ENCODE measurements around the gene UQCC5.

UQCC5 gene

GRCh38 chr3:52504977-52505376, 31.4 kb upstream of the UQCC5 start:
- DNase-seq, result no peak

- DNase-seq, result no peak
These were observed 30.0 kb upstream of the UQCC5 start for GRCh38 chr3:52506266-52506966.

GRCh38 chr3:52507359-52507758, 29.0 kb upstream of the UQCC5 start:
- DNase-seq, result peak; percentile 62

DNA sequence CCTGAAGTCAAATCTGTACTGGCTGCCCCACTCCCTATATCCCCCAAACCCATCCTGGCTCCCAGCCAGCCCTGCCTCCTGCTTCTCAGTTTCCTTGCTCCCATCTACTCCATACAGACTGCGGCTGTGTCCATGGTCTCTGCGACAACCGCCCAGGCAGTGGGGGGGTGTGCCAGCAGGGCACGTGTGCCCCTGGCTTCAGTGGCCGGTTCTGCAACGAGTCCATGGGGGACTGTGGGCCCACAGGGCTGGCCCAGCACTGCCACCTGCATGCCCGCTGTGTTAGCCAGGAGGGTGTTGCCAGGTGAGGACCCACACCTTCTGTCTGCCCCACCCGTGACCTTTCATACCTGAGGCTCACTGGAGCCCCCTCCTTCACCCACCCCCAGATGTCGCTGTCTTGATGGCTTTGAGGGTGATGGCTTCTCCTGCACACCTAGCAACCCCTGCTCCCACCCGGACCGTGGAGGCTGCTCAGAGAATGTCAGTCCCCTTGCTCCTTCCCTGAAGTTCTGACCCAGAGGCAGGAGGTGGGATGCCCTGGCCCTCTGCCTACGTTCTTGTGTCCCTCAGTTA, 26.6 kb upstream of the UQCC5 start:
- no peak for DNase-seq

DNA sequence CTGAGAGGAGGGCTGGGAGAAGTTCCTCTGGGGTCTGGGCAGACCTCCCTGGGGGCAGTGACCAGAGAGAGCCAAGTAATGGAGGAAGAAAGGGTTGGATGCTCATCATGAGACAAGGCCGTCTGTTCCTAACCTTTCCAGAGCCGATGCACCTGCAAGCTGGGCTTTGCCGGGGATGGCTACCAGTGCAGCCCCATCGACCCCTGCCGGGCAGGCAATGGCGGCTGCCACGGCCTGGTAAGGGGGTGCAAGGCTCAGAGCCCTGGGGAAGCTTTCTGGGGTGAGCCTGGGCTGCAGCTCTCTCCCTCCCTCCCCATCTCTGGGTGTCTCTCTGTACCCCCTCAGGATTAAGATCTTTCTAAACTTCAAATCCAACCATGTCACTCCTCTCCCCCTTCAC, 24.9 kb upstream of the UQCC5 start:
- no peak for DNase-seq

DNA sequence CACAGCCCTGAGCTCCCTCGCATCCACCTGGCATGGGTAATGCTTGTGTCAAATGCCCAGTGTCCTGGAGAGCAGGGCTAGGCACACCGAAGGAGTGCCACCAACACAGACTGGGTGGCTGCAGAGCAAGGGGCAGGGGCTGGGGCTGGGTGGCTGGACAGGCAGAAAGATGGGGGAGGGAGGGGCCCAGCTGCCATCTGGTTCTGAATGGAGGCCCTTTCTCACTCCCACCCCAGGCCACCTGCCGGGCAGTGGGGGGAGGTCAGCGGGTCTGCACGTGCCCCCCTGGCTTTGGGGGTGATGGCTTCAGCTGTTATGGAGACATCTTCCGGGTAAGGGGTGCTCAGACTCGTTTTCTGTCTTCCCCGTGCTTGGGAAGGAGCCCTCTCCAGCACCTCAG, 24.3 kb upstream of the UQCC5 start:
- no peak for DNase-seq

DNA sequence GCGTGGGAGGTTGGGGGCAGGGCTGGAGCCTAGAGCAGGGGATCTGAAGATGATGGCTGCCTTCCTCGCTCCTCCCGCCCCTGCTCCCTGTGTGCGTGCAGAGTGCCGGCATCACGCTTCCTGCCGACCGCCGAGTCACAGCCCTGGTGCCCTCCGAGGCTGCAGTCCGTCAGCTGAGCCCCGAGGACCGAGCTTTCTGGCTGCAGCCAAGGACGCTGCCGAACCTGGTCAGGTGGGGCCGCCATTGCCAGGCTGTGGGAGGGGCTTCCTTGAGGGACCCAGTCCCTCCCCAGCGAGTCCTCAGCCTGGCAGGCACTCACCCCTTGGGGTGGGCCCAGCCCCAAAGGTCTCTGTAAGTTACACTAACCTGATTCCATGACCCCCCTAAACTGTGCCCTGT, 23.7 kb upstream of the UQCC5 start:
- DNase-seq, result no peak

DNA sequence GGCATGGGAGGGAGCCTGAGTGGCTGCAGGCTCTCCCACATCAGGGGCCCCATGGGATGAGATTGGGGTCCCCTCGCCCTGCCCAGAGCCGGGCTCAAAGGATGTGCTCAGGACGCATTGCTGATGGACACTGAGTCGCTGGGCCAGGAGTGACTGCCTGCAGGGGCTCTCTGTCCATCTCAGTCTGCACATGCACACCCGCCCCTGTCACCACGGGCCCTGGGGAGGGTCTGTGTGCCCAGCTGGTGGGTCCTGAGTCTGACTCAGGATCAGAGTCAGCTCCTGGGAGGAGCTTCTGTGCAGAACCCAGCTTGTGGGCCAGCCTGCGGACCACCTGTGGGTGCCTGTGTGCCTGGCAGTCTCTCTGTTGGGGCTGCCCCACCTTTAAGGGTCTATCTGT, 23.1 kb upstream of the UQCC5 start:
- no peak for DNase-seq

GRCh38 chr3:52514576-52514975, 21.8 kb upstream of the UQCC5 start:
- DNase-seq, result no peak

DNA sequence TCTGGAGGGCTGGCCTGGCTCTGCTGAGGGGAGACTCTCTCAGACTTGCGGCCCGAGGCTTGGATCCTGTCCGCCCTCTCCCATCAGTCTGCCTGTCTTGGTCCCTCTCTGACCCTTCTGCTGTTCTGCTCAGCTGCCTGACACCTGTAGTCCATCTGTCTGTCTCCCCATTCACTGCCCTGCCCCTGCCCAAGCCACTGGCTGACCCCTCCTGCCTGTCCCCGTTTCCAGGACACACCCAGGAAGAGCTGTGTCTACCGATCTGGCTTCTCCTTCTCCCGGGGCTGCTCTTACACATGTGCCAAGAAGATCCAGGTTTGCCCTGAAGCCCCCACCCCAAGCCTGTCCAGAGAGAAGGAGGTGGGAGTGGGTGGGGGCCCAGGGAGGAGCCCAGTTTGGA, 21.2 kb upstream of the UQCC5 start:
- no peak for DNase-seq

DNA sequence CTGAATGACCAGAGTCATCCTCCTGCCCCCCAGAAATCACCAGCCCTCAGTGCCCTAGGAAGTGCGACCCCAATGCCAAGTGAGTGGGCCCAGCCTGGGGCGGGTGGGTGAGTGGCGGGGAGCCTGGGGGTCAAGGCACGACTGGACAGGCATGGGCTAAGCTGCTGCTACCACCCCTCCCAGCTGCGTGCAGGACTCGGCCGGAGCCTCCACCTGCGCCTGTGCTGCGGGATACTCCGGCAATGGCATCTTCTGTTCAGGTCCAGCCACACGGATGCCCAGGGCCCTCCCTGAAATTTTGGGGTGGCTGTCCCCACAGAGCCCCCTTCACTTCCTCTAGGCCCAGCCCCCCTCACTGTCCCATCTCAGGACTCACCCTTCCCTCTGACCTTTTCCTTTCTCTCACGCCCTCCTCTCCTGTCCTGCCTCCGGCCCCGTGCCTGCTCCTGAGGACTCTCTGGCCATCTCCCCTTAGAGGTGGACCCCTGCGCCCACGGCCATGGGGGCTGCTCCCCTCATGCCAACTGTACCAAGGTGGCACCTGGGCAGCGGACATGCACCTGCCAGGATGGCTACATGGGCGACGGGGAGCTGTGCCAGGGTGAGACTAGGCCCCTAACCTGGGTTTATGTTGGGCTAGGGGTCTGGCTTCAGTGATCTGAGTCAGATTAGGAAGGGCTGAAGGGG, 19.8 kb upstream of the UQCC5 start:
- no peak for DNase-seq

- DNase-seq, result no peak
These were observed 18.3 kb upstream of the UQCC5 start for GRCh38 chr3:52517796-52518722.

DNA sequence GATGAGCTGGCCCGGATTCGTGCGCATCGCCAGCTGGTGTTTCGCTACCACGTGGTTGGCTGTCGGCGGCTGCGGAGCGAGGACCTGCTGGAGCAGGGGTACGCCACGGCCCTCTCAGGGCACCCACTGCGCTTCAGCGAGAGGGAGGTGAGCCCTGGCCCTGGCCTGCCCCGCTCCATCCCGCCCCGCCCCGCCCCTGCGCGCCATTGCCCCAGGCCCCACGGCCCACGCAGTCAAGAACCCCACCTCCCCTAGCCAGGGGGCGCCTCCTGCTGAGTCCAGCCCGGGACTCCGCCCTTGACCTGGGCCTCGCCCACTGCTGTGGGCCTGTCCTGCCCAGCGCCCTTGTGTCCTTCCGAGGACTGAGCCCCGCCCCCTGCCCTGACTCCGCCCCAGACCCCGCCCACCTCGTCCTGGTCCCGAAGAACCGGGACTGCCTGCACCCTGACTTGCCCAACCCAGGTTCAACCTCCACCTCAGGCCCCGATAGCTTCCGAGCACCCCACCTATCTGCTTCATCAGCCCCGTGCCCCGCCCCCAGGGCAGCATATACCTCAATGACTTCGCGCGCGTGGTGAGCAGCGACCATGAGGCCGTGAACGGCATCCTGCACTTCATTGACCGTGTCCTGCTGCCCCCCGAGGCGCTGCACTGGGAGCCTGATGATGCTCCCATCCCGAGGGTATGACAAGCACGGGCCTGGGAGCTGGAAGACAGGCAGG, 17.5 kb upstream of the UQCC5 start:
- no peak for DNase-seq

- DNase-seq, result no peak
These were observed 16.8 kb upstream of the UQCC5 start for GRCh38 chr3:52519445-52520140.

DNA sequence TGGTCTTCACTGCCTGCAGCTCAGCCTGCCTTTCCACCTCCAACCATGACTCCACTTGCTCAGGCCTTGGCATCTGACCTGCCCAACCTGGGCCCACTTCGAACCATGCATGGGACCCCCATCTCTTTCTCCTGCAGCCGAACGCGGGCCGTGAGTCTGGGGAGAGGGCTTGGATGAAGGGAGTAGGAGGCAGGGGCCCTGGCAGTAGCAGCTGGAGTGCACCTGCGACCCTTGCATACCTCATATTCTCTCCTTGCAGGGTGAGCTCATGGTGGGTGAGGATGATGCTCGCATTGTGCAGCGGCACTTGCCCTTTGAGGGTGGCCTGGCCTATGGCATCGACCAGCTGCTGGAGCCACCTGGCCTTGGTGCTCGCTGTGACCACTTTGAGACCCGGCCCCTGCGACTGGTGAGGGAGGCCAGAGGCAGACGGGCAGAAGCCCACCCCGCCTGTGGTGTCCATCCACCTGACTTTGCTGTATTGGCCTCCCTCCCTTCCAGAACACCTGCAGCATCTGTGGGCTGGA, 16.2 kb upstream of the UQCC5 start:
- DNase-seq, result no peak

DNA sequence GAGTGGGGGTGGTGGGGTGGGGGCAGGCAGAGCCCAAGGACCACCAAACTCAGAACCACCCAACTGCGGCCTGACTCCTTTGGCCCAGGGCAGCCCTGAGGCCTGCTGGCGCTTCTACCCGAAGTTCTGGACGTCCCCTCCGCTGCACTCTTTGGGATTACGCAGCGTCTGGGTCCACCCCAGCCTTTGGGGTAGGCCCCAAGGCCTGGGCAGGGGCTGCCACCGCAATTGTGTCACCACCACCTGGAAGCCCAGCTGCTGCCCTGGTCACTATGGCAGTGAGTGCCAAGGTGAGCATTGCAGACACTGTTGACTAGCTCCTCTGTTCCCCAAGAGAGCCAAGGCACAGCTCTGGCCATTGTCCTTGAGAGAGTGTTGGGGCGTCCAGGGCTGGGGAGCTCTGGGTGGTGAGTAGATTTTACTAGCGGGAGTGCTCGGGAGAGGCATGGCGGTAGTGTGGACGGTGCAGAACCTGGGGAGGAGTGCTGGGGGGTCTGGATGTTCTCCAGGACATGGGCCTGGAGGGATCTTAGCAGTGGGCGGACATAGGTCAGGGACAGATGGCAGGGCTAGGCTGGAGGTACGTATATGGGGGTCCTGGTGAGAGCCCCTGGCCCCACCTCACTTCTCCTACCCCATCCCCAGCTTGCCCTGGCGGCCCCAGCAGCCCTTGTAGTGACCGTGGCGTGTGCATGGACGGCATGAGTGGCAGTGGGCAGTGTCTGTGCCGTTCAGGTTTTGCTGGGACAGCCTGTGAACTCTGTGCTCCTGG, 15.5 kb upstream of the UQCC5 start:
- no peak for DNase-seq

- no peak for DNase-seq
These were observed 14.9 kb upstream of the UQCC5 start for GRCh38 chr3:52521488-52521824.

DNA sequence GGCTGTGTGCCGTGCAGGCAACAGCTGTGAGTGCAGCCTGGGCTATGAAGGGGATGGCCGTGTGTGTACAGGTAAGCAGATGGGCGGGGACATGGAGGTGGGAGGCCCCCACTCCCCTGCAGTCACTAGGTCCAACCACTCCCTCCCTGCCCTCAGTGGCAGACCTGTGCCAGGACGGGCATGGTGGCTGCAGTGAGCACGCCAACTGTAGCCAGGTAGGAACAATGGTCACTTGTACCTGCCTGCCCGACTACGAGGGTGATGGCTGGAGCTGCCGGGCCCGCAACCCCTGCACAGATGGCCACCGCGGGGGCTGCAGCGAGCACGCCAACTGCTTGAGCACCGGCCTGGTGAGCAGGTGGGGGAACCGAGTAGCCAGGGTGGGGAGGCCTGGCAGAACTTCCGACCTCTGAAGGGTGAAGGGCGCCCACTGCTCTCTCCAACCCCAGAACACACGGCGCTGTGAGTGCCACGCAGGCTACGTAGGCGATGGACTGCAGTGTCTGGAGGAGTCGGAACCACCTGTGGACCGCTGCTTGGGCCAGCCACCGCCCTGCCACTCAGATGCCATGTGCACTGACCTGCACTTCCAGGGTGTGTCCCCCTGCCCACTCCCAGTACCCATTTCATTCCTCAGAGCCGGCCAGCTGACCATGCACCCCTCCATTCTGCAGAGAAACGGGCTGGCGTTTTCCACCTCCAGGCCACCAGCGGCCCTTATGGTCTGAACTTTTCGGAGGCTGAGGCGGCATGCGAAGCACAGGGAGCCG, 14.3 kb upstream of the UQCC5 start:
- DNase-seq, result no peak

DNA sequence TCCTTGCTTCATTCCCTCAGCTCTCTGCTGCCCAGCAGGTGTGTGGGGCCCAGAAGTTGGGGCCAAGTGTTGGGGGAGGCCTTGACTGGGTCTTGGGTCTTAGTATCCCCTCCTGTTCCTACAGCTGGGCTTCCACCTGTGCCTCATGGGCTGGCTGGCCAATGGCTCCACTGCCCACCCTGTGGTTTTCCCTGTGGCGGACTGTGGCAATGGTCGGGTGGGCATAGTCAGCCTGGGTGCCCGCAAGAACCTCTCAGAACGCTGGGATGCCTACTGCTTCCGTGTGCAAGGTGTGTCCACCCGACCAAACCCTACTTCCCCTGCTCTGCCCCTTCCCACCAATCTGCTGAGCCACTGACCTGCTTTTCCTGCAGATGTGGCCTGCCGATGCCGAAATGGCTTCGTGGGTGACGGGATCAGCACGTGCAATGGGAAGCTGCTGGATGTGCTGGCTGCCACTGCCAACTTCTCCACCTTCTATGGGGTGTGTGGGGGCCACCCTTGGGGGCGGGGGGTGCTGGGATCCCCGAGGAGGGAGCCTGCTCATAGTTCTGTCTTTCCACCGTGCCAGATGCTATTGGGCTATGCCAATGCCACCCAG, 13.7 kb upstream of the UQCC5 start:
- no peak for DNase-seq
